Fibroblast of villous mesenchyme (primary cell): Measurements from ENCODE around the gene SLC5A1. TPM values are rescaled to one million over a fixed set of nuclear protein-coding genes. Genes with fewer than 3 reads are reported as not detected.

Experiments
- DNase-seq: peaks from one replicate; pipeline ENCODE4 v3.0.0-alpha.2; 2010; ENCODE audit warnings: low read depth
- H3K4me3 ChIP-seq: 2 replicates; pipeline ENCODE4 v1.5.1; 2011; ENCODE audit warnings: low read depth, mild to moderate bottlenecking, low read length
- total RNA-seq: library from RNA; depleted of rRNA; stranded (reverse); fragments of >200 nt; gene quantifications from 2 replicates; pipeline ENCODE4 v1.2.3, GENCODE V29; 2012
- TF ChIP-seq, protein P1 (sequence below): IDR thresholded peaks from 2 replicates; pipeline ENCODE4 v1.5.1; 2012; ENCODE audit warnings: low read depth, mild to moderate bottlenecking, low read length; ENCODE audit not compliant: insufficient read depth

The SLC5A1 gene
- total RNA-seq, 1 donor, result not detected

DNA sequence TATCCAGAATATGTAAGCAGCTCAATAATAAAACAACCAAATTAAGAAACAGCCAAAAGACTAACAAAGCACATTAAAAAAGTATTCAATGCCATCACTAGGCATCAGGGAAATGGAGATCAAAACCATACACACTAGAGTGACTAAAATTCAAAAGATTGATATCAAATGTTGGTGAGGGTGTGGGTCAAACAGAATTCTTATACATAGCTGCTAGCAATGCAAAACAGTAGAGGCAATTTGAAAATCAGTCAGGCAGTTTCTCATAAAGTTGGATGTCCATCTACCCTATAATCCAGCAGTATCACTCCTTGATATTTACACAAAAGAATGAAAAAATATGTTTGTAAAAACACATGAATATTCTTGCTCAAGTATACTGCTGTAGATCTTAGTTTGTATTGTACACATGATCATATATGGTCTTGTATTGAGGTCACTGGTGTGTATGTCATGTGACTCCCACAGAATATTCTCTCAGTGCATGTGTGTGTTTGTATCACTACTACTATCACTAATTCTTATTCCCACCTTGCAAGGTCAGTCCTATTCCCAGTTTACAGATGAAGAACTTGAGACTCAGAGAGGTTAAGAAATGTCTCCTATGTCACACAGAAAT, 54.9 kb downstream of the SLC5A1 start:
- TF ChIP-seq, protein P1, sequence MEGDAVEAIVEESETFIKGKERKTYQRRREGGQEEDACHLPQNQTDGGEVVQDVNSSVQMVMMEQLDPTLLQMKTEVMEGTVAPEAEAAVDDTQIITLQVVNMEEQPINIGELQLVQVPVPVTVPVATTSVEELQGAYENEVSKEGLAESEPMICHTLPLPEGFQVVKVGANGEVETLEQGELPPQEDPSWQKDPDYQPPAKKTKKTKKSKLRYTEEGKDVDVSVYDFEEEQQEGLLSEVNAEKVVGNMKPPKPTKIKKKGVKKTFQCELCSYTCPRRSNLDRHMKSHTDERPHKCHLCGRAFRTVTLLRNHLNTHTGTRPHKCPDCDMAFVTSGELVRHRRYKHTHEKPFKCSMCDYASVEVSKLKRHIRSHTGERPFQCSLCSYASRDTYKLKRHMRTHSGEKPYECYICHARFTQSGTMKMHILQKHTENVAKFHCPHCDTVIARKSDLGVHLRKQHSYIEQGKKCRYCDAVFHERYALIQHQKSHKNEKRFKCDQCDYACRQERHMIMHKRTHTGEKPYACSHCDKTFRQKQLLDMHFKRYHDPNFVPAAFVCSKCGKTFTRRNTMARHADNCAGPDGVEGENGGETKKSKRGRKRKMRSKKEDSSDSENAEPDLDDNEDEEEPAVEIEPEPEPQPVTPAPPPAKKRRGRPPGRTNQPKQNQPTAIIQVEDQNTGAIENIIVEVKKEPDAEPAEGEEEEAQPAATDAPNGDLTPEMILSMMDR, result no peak
- DNase-seq, result no peak
- no peak overlapping the region for H3K4me3 ChIP-seq

DNA sequence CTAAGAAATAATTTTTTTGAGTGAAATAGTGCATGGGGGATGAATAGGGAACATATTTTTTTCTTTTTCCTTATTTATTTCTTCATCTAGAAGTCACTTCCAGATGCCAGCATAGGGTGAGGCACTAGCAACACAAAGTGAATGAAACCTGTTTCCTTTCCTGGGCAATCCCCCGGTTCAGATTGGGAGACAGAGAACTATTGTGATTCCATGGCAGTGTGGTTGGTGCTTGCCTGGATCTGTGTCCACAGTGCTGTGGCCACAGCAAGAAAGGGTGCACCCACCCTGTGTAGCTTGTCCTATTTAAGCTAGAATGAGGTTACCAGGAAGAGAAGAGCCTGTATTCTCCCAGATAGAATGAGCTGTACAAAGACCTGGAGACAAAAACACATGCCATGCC, 57.6 kb downstream of the SLC5A1 start:
- no peak for DNase-seq
- H3K4me3 ChIP-seq, result no peak overlapping the region
- TF ChIP-seq, protein P1, result no peak

DNA sequence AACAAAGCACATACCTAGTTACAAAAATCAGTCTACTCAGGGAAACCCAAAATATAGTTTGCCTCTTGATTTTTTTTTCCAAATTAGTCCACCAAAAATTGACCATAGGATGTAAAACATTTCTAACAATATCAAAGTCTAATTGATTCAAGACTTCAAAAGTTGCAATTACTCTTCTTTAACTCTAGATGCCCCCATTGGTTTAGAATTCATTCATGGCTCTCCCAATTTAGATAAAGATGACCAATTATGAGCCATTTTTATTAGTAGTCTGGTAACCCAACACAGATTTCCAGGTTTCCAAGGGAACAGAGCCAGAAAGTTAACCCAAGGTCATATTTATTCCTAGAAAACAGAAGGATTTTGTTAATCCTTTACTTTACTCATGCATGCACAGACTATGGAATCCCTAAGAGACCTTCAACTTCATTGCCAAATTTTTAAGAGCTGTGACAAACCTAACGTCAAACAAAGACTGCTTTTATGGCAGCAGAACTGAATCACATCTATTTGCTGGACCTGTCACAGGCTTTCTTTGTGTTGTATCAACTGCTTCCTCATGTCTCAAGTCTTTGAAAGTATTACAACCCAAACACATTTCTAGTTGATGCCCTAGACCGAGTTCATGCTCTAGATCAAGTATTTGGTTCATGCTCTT, 60.7 kb downstream of the SLC5A1 start:
- TF ChIP-seq, protein P1, result peak; percentile 38
- peak; percentile 25 for DNase-seq
- H3K4me3 ChIP-seq, result no peak overlapping the region

DNA sequence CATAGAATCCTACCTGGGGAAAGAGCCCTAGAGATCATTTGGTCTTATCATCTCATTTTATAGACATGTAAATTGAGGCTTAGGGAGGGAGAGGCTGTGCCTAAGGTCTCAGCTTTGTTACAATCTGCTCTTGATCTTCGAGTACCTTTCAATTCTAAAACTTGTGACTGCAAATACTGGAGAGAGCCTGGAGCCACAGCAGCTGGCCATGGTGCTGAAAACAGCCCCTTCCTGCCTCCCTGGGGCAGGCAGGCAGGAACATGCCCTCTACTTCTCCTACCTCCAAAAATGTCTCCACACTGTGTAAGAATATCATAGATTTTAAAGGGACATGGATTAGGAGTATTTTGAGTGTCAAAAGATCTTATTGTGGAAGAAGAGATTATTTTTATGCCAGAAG, 63.9 kb downstream of the SLC5A1 start:
- H3K4me3 ChIP-seq, result no peak overlapping the region
- DNase-seq, result peak; percentile 10
- TF ChIP-seq, protein P1, result no peak

DNA sequence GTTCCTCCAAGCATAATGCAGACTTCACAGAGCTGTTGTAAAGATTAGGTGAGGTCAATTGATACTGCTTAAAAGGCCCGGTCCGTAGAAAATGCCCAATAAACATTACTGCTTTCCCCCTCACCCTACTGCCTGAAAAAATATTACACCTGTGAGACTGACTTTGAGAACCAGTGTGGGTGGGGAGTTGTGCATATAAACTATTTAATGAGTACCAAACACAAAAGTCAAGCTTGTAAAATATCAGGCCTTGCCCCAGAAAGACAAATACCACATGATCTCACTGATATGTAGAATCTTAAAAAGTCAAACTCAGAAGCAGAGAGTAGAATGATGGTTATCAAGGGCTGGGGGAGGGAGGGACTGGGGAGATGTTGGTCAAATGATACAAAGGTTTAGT, 69.3 kb downstream of the SLC5A1 start:
- H3K4me3 ChIP-seq, result no peak overlapping the region
- DNase-seq, result no peak
- TF ChIP-seq, protein P1, result no peak

DNA sequence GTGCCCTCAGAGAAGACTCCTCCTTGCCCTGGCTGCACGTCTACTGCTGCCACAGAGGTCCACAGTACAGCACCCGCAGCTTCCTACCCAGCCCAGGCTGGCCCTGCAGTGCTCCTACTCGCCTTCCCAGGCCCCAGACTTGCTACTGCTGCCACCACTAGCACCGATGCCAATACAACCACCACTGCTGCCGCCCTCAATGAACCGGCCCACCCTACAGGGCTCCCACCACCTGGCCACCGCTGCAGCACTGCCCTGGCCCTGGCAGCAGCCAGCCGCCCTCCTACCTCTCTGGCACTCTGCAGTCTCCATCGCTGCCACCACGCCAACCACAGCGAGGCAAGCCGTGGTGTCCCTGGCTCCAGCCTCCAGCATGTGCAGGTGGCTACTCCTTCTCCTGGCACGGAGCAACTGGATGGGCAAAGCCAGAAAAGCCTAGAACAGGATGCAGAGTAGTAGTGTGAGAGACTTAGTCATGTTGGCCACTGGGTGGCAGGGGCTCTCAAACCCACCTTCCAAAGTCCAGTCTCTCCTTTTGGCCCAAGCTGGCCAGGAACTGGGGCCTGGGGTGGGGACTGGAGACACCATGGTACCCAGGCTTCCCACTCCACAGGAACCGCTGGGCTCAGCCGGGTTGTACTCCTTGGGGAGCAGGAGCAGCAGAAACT, 76.6 kb downstream of the SLC5A1 start:
- TF ChIP-seq, protein P1, result no peak
- DNase-seq, result no peak
- no peak overlapping the region for H3K4me3 ChIP-seq
